ENCODE results near the gene SEMA3A. TPM values are rescaled to one million over a fixed set of nuclear protein-coding genes. Genes with fewer than 3 reads are reported as not detected.

The SEMA3A gene
- total and polyA plus RNA-seq, 9 donors: 15.6 to 42.7 (median 27.9) TPM

DNA sequence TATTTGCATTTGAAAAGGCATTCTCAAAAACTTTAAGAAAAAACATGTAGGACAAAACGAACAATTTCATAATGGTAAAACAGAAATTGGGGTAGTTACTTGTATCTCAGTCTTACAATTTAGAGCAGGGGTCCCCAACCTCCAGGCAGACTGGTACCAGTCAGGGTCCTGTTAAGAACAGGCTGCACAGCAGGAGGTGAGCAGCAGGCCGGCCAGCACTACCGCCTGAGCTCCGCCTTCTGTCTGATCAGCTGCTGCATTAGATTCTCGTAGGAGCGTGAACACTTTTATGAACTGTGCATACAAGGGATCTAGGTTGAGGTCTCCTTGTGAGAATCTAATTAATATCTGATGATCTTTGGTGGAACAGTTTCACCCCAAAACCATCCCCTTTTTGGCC lies 77.3 kb downstream of the SEMA3A start:
- no peak overlapping the region for H3K4me3 ChIP-seq (ENCODE audit: low read length)
- H3K4me1 ChIP-seq (ENCODE audit: control insufficient read depth, insufficient read depth, low read length): peaks cover 5% of the 10 kb centered on the region
- no peaks in the 10 kb centered on the region for H3K9me3 ChIP-seq (replicated peaks; ENCODE audit: control insufficient read depth, low read depth, low read length)
- H3K36me3 ChIP-seq (ENCODE audit: control insufficient read depth, insufficient read depth, low read length): no peaks in the 10 kb centered on the region
- no peak for DNase-seq
- no peak overlapping the region for H3K27ac ChIP-seq (ENCODE audit: low read length)
- WGBS (ENCODE audit: insufficient coverage): no CpG with 5 or more reads among the region's 6 CpGs
- no peaks in the 10 kb centered on the region for H3K27me3 ChIP-seq (ENCODE audit: control insufficient read depth, insufficient read depth, low read length)

DNA sequence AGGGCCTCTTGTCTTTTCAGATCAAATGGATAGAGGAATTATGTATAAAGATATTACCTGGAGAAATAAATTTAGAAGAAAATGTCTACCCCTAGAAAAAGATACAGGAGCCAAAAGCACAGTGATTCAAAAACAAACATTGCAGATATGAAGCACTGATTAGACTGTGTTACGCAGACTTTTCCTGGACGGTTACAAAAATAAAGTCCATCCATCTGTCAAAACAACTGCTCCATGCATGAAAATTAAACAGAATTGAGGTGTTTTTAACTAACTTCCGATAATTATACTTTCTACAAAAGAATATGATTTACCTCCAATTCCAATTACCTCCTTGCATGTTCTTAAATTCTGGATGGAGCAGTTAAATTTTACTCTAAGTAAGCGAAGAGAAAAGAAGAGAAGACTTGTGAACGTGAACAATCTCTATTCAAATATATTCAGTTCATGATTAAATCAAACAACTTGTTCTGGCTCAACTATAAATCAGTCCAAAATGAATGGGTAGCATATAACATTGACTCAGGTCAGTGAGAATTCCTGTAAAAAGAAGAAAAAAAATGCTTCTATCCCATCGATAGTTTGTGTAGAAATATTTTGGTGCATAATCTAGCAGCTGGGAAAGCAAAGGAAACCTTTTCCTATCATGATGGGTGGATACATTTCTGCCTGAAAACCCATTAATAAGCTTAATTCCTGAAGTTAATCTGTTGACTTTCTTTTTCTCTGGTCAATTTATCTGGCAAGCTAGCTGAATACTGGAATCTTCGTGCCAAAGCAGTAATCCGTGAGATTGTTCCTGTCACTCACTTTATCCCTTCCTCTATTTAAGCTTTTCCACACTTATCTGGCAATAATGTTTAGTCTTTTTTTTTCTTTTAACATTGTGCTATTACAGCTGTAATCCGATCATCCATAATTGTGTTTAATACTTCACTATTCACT lies 80.4 kb downstream of the SEMA3A start:
- Histone ChIP-seq H3K9me3 (replicated peaks; ENCODE audit: control insufficient read depth, low read depth, low read length) (no peaks in the 10 kb centered on the region), H3K4me3 (ENCODE audit: low read length) (no peak overlapping the region), H3K36me3 (ENCODE audit: control insufficient read depth, insufficient read depth, low read length) (no peaks in the 10 kb centered on the region)

DNA sequence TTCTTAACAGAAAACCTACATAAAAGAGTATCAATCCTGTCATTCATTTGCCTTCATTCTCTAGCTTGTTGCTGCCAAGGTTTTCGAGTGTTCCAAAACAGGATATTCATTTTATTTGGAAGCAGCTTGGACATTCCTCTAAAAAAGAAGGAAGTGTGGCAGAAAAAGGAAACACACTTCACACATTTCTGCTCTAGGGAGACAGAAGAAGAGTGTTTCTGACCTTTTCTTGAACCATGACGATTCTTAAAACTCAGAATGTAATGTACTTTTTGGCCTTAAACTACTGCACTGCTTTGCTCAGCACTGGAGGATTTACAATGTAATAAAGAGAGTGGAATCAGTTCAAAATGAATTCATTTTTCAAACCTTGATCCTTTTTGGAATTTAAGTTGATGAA lies 81.3 kb downstream of the SEMA3A start:
- H3K4me3 ChIP-seq (ENCODE audit: low read length): no peak overlapping the region
- H3K36me3 ChIP-seq (ENCODE audit: control insufficient read depth, insufficient read depth, low read length): no peaks in the 10 kb centered on the region
- no peaks in the 10 kb centered on the region for H3K27me3 ChIP-seq (ENCODE audit: control insufficient read depth, insufficient read depth, low read length)
- no peaks in the 10 kb centered on the region for H3K9me3 ChIP-seq (replicated peaks; ENCODE audit: control insufficient read depth, low read depth, low read length)
- H3K4me1 ChIP-seq (ENCODE audit: control insufficient read depth, insufficient read depth, low read length): peaks cover 6% of the 10 kb centered on the region
- DNase-seq: peak; percentile 96
- H3K27ac ChIP-seq (ENCODE audit: low read length): peak overlapping the region; percentile 86
- WGBS (ENCODE audit: insufficient coverage): no CpG with 5 or more reads among the region's 2 CpGs

More for the DNA sequence above, 80.4 kb downstream of the SEMA3A start:
- no peaks in the 10 kb centered on the region for H3K27me3 ChIP-seq (ENCODE audit: control insufficient read depth, insufficient read depth, low read length)
- peak overlapping the region; percentile 86 for H3K27ac ChIP-seq (ENCODE audit: low read length)
- no peak for DNase-seq
- peaks cover 6% of the 10 kb centered on the region for H3K4me1 ChIP-seq (ENCODE audit: control insufficient read depth, insufficient read depth, low read length)
- no CpG with 5 or more reads among the region's 9 CpGs for WGBS (ENCODE audit: insufficient coverage)

DNA sequence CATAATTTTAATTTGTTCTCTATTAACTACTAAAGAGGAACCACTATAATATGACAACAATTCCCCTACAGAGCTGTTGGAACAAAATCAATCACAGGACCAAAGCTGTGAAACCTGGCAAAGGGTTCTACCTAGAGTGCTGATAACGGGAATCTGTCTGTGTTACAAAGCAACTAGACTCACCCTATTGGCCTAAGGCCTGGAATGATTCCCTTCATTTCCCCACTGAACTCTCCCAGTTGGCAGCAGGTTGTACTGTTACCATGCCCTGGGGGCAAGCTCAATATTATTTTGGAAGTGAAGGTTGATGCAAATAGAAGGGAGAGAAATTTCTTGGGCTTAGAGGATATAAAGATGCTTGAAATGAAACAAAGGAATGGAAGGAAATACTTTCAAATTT lies 81.8 kb downstream of the SEMA3A start:
- 29% methylated on average over 1 of the region's 1 CpG for WGBS (ENCODE audit: insufficient coverage)
- Histone ChIP-seq H3K9me3 (replicated peaks; ENCODE audit: control insufficient read depth, low read depth, low read length) (no peaks in the 10 kb centered on the region), H3K27me3 (ENCODE audit: control insufficient read depth, insufficient read depth, low read length) (no peaks in the 10 kb centered on the region), H3K4me1 (ENCODE audit: control insufficient read depth, insufficient read depth, low read length) (peaks cover 6% of the 10 kb centered on the region), H3K4me3 (ENCODE audit: low read length) (no peak overlapping the region), H3K27ac (ENCODE audit: low read length) (peak overlapping the region; percentile 86), H3K36me3 (ENCODE audit: control insufficient read depth, insufficient read depth, low read length) (no peaks in the 10 kb centered on the region)
- DNase-seq: peak; percentile 62

DNA sequence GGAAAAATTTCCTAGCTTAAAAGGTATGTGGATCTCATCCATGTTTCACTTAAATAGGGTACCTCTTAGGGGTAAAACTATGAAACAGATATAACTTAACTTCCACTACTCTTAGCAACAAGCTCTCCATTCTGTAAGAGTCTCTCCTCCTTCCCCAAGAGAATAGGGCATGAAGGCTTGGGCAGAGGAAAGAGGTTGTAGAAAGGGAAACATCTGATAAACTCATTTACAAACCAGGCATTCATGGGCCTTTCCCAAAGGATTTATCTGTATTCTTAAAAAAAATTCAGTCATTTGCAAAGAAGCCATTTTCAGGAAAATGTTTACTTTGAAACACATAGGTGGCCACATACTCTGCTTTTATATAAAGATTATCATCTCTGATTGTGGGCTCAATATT lies 82.7 kb downstream of the SEMA3A start:
- no peak for DNase-seq

DNA sequence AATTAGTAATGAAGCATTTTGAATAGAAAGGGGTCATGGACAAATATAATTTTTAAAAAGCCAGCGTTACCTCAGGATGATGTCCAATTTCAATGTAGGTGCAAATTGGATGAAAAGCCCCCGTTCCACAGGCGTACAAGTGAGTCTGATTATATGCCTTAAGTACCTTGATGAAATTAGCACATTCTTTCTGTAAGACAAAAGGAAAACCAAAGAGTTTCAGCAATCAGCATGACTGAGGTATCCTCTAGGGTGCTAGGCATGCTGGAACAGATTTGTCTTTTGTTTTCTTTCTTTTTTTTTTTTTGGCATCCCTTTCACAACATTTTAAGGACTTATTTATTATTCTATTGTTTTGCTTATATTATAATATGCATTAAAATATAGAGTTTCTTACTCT lies 84.2 kb downstream of the SEMA3A start:
- no peak overlapping the region for H3K27ac ChIP-seq (ENCODE audit: low read length)
- H3K4me1 ChIP-seq (ENCODE audit: control insufficient read depth, insufficient read depth, low read length): peaks cover 6% of the 10 kb centered on the region
- DNase-seq: no peak
- 61% methylated on average over 3 of the region's 3 CpGs for WGBS (ENCODE audit: insufficient coverage)
- no peak overlapping the region for H3K4me3 ChIP-seq (ENCODE audit: low read length)
- H3K9me3 ChIP-seq (replicated peaks; ENCODE audit: control insufficient read depth, low read depth, low read length): no peaks in the 10 kb centered on the region
- no peaks in the 10 kb centered on the region for H3K36me3 ChIP-seq (ENCODE audit: control insufficient read depth, insufficient read depth, low read length)
- no peaks in the 10 kb centered on the region for H3K27me3 ChIP-seq (ENCODE audit: control insufficient read depth, insufficient read depth, low read length)

More for the DNA sequence above, 82.7 kb downstream of the SEMA3A start:
- no peaks in the 10 kb centered on the region for H3K36me3 ChIP-seq (ENCODE audit: control insufficient read depth, insufficient read depth, low read length)
- no peaks in the 10 kb centered on the region for H3K9me3 ChIP-seq (replicated peaks; ENCODE audit: control insufficient read depth, low read depth, low read length)
- peak overlapping the region; percentile 4 for H3K27ac ChIP-seq (ENCODE audit: low read length)
- no peaks in the 10 kb centered on the region for H3K27me3 ChIP-seq (ENCODE audit: control insufficient read depth, insufficient read depth, low read length)
- peaks cover 6% of the 10 kb centered on the region for H3K4me1 ChIP-seq (ENCODE audit: control insufficient read depth, insufficient read depth, low read length)
- no peak overlapping the region for H3K4me3 ChIP-seq (ENCODE audit: low read length)

DNA sequence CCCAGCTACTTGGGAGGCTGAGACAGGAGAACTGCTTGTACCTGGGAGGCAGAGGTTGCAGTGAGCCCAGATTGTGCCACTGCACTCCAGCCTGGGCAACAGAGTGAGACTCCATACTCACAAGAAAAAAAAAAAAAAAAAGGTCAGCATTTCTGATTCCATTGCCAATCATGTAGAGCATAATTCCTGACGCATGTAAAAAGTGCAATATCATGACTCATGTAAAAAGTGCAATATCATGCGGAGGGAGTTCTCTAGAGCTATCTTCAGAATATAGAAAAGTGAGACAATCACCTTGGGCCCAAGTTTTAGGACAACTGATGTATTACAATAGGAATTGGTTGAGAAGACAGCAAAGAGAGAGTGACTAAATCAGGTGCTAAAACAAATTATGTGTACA lies 85.8 kb downstream of the SEMA3A start:
- Histone ChIP-seq H3K27ac (ENCODE audit: low read length) (no peak overlapping the region), H3K4me1 (ENCODE audit: control insufficient read depth, insufficient read depth, low read length) (peaks cover 6% of the 10 kb centered on the region), H3K27me3 (ENCODE audit: control insufficient read depth, insufficient read depth, low read length) (no peaks in the 10 kb centered on the region), H3K4me3 (ENCODE audit: low read length) (no peak overlapping the region), H3K9me3 (replicated peaks; ENCODE audit: control insufficient read depth, low read depth, low read length) (no peaks in the 10 kb centered on the region), H3K36me3 (ENCODE audit: control insufficient read depth, insufficient read depth, low read length) (no peaks in the 10 kb centered on the region)
- no peak for DNase-seq
- 40% methylated on average over 1 of the region's 2 CpGs for WGBS (ENCODE audit: insufficient coverage)

DNA sequence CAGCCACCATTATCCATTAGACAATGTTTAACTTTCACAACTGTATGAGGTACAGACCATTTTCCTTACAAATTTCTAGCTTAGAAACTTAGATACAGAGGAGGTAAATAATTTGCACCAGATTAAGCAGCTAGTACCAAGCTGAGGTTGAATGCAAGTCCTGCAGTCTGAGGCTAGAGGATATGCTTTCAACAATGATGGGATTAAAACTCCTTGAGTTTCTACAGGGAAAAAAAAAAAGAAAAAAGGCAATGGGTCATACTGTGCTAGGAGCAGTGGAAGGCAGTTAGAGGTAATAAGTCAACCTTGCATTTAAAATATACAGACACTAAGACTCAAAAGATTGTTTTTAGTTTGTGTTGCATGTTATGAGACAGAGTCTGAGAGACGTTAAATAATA lies 86.5 kb downstream of the SEMA3A start:
- DNase-seq: no peak
- H3K4me1 ChIP-seq (ENCODE audit: control insufficient read depth, insufficient read depth, low read length): peaks cover 4% of the 10 kb centered on the region
- H3K27me3 ChIP-seq (ENCODE audit: control insufficient read depth, insufficient read depth, low read length): no peaks in the 10 kb centered on the region
- H3K4me3 ChIP-seq (ENCODE audit: low read length): no peak overlapping the region
- H3K36me3 ChIP-seq (ENCODE audit: control insufficient read depth, insufficient read depth, low read length): no peaks in the 10 kb centered on the region
- H3K27ac ChIP-seq (ENCODE audit: low read length): no peak overlapping the region
- WGBS (ENCODE audit: insufficient coverage): 100% methylated on average over 1 of the region's 1 CpG
- no peaks in the 10 kb centered on the region for H3K9me3 ChIP-seq (replicated peaks; ENCODE audit: control insufficient read depth, low read depth, low read length)

DNA sequence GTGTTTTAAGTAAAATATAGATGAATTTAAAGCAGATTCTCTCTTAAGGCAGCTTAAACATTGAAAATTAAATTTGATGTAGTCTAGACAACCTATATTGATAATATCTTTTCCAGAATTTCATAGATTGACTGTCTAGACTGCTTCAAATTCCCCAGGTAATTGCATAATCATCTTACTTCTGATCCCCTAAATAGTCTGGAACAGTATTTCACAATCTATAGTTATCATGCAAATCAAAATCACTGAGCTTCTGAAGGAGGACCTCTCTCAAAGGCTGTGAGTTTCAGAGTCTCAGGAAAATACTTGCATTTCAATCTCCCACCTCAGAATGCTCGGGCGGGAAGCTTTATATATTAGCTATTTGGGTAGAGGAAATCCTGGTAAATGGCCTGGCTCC lies 87.3 kb downstream of the SEMA3A start:
- Histone ChIP-seq H3K4me3 (ENCODE audit: low read length) (no peak overlapping the region), H3K27me3 (ENCODE audit: control insufficient read depth, insufficient read depth, low read length) (no peaks in the 10 kb centered on the region), H3K36me3 (ENCODE audit: control insufficient read depth, insufficient read depth, low read length) (no peaks in the 10 kb centered on the region), H3K4me1 (ENCODE audit: control insufficient read depth, insufficient read depth, low read length) (peaks cover 2% of the 10 kb centered on the region), H3K27ac (ENCODE audit: low read length) (peak overlapping the region; percentile 23), H3K9me3 (replicated peaks; ENCODE audit: control insufficient read depth, low read depth, low read length) (no peaks in the 10 kb centered on the region)
- no peak for DNase-seq
- no CpG with 5 or more reads among the region's 2 CpGs for WGBS (ENCODE audit: insufficient coverage)

DNA sequence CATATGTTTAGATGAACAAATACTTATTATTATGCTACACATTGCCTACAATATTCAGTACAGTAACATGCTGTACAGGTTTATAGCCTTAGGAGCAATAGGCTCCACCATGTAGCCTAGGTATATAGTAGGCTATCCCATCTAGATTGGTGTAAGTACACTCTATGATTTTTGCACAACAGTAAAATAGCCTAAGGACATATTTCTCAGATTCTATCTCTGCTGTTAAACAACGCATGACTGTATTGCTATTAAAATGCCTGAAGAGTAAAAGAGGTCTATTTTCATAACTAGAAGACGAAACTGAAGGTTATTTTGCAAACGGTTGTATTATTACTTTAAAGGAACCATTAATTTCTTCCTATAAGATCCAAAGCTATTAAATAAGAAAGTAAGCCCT lies 88.3 kb downstream of the SEMA3A start:
- Histone ChIP-seq H3K36me3 (ENCODE audit: control insufficient read depth, insufficient read depth, low read length) (no peaks in the 10 kb centered on the region), H3K27ac (ENCODE audit: low read length) (peak overlapping the region; percentile 10), H3K9me3 (replicated peaks; ENCODE audit: control insufficient read depth, low read depth, low read length) (no peaks in the 10 kb centered on the region), H3K4me1 (ENCODE audit: control insufficient read depth, insufficient read depth, low read length) (peaks cover 2% of the 10 kb centered on the region), H3K4me3 (ENCODE audit: low read length) (no peak overlapping the region), H3K27me3 (ENCODE audit: control insufficient read depth, insufficient read depth, low read length) (no peaks in the 10 kb centered on the region)
- DNase-seq: no peak
- WGBS (ENCODE audit: insufficient coverage): no CpG with 5 or more reads among the region's 3 CpGs

Measured in muscle of leg (tissue), 11 donors.